GM23338 (cell line): Measurements from ENCODE around the gene DDN.

Source experiments
- CREB1 ChIP-seq: fragments of 250-450 bp; sonication (Bioruptor Pico); IDR thresholded peaks from 2 replicates; pipeline ENCODE4 v1.5.0; 2020; ENCODE audit warnings: low read depth, mild to moderate bottlenecking, moderate library complexity
- EZH2 ChIP-seq: fragments of 200-600 bp; sonication (generic); IDR thresholded peaks from one replicate; pipeline ENCODE4 v1.8.0; 2017; ENCODE audit warnings: antibody characterized with exemption, mild to moderate bottlenecking, low read depth; ENCODE audit not compliant: unreplicated experiment
- EZH2phosphoT487 ChIP-seq: fragments of 200-600 bp; sonication (generic); IDR thresholded peaks from one replicate; pipeline ENCODE4 v1.8.1; 2018; ENCODE audit warnings: antibody characterized with exemption; ENCODE audit not compliant: unreplicated experiment
- JUNB ChIP-seq: IDR thresholded peaks from one replicate; pipeline ENCODE4 v1.6.1; 2016; ENCODE audit warnings: antibody characterized with exemption; ENCODE audit not compliant: unreplicated experiment
- NANOG ChIP-seq: IDR thresholded peaks from 2 replicates; pipeline ENCODE4 v1.6.1; 2016; ENCODE audit warnings: antibody characterized with exemption, borderline replicate concordance
- POLR2AphosphoS5 ChIP-seq: IDR thresholded peaks from 2 replicates; pipeline ENCODE4 v1.6.1; 2016; ENCODE audit warnings: antibody characterized with exemption, low read depth
- ZNF114 ChIP-seq: fragments of 250-450 bp; sonication (Bioruptor Pico); IDR thresholded peaks from 2 replicates; pipeline ENCODE4 v1.5.0; 2020; ENCODE audit warnings: mild to moderate bottlenecking, moderate library complexity
- TF ChIP-seq, protein P1 (sequence below), 2 experiments: fragments of 200-600 bp in 1 of 2; sonication (generic) in 1 of 2; conservative IDR thresholded peaks; 2 replicates each; pipeline versions ENCODE4 v1.5.1 to v1.6.1; 2016 to 2017; ENCODE audit warnings: antibody characterized with exemption in 2 of 2, low read depth in 2 of 2, mild to moderate bottlenecking in 2 of 2, moderate library complexity in 1 of 2
- TF ChIP-seq, protein P2 (sequence below): IDR thresholded peaks from one replicate; pipeline ENCODE4 v1.6.1; 2018; ENCODE audit warnings: antibody characterized with exemption; ENCODE audit not compliant: unreplicated experiment
- TF ChIP-seq, protein P3 (sequence below): fragments of 250-450 bp; sonication (Bioruptor Pico); IDR thresholded peaks from 2 replicates; pipeline ENCODE4 v1.5.0; 2020; ENCODE audit warnings: mild to moderate bottlenecking, moderate library complexity

DNA sequence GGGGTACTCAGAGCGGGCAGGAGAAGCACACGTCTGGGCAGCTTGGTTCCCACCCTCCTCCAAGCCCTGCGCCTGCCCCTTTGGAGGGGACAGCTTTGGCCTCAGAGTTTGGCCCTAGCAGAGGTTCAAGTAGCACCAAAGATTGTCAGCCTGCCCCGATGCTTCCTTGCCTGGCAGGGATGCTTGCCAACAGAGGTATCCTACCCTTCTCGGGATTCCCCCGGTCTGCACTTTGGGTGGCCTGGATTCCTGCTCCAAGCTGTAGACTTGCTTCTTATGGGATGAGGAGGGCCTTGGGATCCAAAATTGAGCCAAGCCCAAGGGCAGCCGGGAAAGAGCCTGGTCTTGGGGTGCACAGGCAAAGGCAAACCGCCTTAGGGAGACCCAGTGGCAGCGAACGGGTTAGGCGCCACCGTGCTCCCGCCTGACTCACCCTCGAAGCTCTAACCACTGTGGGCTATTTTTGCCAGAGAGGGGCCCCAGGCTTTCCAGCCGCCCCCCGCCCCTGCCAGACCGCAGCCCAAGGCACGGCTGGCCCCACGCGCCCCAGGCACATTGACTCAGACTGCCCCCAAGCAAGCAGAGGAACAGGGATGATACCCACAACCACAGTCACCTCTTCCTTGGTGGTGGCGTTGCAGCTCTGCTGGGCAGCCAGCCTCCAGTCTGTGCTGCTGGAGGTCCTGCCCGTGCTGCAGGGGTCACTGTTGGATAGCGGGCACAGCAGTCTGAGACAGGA lies 26.8 kb downstream of the DDN start:
- TF ChIP-seq JUNB (no peak), POLR2AphosphoS5 (no peak), CREB1 (CRISPR knock-in tag) (no peak), EZH2phosphoT487 (peak; percentile 55), EZH2 (peak; percentile 74), ZNF114 (CRISPR knock-in tag) (no peak), NANOG (no peak)
- TF ChIP-seq, protein P1, sequence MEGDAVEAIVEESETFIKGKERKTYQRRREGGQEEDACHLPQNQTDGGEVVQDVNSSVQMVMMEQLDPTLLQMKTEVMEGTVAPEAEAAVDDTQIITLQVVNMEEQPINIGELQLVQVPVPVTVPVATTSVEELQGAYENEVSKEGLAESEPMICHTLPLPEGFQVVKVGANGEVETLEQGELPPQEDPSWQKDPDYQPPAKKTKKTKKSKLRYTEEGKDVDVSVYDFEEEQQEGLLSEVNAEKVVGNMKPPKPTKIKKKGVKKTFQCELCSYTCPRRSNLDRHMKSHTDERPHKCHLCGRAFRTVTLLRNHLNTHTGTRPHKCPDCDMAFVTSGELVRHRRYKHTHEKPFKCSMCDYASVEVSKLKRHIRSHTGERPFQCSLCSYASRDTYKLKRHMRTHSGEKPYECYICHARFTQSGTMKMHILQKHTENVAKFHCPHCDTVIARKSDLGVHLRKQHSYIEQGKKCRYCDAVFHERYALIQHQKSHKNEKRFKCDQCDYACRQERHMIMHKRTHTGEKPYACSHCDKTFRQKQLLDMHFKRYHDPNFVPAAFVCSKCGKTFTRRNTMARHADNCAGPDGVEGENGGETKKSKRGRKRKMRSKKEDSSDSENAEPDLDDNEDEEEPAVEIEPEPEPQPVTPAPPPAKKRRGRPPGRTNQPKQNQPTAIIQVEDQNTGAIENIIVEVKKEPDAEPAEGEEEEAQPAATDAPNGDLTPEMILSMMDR (conservative IDR thresholded peaks at IDR 0.05; ENCODE audit: low read depth in 2 of 2) = peak; percentile 33 to 52
- TF ChIP-seq, protein P2, sequence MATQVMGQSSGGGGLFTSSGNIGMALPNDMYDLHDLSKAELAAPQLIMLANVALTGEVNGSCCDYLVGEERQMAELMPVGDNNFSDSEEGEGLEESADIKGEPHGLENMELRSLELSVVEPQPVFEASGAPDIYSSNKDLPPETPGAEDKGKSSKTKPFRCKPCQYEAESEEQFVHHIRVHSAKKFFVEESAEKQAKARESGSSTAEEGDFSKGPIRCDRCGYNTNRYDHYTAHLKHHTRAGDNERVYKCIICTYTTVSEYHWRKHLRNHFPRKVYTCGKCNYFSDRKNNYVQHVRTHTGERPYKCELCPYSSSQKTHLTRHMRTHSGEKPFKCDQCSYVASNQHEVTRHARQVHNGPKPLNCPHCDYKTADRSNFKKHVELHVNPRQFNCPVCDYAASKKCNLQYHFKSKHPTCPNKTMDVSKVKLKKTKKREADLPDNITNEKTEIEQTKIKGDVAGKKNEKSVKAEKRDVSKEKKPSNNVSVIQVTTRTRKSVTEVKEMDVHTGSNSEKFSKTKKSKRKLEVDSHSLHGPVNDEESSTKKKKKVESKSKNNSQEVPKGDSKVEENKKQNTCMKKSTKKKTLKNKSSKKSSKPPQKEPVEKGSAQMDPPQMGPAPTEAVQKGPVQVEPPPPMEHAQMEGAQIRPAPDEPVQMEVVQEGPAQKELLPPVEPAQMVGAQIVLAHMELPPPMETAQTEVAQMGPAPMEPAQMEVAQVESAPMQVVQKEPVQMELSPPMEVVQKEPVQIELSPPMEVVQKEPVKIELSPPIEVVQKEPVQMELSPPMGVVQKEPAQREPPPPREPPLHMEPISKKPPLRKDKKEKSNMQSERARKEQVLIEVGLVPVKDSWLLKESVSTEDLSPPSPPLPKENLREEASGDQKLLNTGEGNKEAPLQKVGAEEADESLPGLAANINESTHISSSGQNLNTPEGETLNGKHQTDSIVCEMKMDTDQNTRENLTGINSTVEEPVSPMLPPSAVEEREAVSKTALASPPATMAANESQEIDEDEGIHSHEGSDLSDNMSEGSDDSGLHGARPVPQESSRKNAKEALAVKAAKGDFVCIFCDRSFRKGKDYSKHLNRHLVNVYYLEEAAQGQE = no peak
- TF ChIP-seq, protein P3, sequence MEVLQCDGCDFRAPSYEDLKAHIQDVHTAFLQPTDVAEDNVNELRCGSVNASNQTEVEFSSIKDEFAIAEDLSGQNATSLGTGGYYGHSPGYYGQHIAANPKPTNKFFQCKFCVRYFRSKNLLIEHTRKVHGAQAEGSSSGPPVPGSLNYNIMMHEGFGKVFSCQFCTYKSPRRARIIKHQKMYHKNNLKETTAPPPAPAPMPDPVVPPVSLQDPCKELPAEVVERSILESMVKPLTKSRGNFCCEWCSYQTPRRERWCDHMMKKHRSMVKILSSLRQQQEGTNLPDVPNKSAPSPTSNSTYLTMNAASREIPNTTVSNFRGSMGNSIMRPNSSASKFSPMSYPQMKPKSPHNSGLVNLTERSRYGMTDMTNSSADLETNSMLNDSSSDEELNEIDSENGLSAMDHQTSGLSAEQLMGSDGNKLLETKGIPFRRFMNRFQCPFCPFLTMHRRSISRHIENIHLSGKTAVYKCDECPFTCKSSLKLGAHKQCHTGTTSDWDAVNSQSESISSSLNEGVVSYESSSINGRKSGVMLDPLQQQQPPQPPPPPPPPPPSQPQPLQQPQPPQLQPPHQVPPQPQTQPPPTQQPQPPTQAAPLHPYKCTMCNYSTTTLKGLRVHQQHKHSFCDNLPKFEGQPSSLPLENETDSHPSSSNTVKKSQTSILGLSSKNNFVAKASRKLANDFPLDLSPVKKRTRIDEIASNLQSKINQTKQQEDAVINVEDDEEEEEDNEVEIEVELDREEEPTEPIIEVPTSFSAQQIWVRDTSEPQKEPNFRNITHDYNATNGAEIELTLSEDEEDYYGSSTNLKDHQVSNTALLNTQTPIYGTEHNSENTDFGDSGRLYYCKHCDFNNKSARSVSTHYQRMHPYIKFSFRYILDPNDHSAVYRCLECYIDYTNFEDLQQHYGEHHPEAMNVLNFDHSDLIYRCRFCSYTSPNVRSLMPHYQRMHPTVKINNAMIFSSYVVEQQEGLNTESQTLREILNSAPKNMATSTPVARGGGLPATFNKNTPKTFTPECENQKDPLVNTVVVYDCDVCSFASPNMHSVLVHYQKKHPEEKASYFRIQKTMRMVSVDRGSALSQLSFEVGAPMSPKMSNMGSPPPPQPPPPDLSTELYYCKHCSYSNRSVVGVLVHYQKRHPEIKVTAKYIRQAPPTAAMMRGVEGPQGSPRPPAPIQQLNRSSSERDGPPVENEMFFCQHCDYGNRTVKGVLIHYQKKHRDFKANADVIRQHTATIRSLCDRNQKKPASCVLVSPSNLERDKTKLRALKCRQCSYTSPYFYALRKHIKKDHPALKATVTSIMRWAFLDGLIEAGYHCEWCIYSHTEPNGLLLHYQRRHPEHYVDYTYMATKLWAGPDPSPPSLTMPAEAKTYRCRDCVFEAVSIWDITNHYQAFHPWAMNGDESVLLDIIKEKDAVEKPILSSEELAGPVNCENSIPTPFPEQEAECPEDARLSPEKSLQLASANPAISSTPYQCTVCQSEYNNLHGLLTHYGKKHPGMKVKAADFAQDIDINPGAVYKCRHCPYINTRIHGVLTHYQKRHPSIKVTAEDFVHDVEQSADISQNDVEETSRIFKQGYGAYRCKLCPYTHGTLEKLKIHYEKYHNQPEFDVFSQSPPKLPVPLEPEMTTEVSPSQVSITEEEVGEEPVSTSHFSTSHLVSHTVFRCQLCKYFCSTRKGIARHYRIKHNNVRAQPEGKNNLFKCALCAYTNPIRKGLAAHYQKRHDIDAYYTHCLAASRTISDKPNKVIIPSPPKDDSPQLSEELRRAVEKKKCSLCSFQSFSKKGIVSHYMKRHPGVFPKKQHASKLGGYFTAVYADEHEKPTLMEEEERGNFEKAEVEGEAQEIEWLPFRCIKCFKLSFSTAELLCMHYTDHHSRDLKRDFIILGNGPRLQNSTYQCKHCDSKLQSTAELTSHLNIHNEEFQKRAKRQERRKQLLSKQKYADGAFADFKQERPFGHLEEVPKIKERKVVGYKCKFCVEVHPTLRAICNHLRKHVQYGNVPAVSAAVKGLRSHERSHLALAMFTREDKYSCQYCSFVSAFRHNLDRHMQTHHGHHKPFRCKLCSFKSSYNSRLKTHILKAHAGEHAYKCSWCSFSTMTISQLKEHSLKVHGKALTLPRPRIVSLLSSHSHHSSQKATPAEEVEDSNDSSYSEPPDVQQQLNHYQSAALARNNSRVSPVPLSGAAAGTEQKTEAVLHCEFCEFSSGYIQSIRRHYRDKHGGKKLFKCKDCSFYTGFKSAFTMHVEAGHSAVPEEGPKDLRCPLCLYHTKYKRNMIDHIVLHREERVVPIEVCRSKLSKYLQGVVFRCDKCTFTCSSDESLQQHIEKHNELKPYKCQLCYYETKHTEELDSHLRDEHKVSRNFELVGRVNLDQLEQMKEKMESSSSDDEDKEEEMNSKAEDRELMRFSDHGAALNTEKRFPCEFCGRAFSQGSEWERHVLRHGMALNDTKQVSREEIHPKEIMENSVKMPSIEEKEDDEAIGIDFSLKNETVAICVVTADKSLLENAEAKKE (CRISPR knock-in tag) = no peak
